MM.1S (cell line): Measurements from ENCODE around the gene TMEM242.

Experiments
- DNase-seq: peaks from one replicate; pipeline ENCODE4 v3.0.0-alpha.2; 2015
- H2AFZ ChIP-seq: fragments of 300-600 bp; sonication (generic); 2 replicates; pipeline ENCODE4 v1.6.0; 2016; ENCODE audit warnings: antibody characterized with exemption, low read length
- H3F3A ChIP-seq: fragments of 300-600 bp; sonication (generic); 2 replicates; pipeline ENCODE4 v1.6.1; 2016; ENCODE audit warnings: mild to moderate bottlenecking, antibody characterized with exemption, low read length, moderate library complexity, mixed read lengths; ENCODE audit not compliant: insufficient read depth
- H3K27ac ChIP-seq: fragments of 300-600 bp; sonication (generic); 2 replicates; pipeline ENCODE4 v1.5.1; 2016; ENCODE audit warnings: mild to moderate bottlenecking, low read length
- H3K27me3 ChIP-seq: fragments of 300-600 bp; sonication (generic); replicated peaks from 2 replicates; pipeline ENCODE4 v1.6.0; 2016; ENCODE audit warnings: low read length; ENCODE audit not compliant: insufficient read depth
- H3K36me3 ChIP-seq: fragments of 300-600 bp; sonication (generic); replicated peaks from 2 replicates; pipeline ENCODE4 v1.6.1; 2016; ENCODE audit warnings: mild to moderate bottlenecking, low read length, mixed read lengths; ENCODE audit not compliant: insufficient read depth
- H3K4me1 ChIP-seq: fragments of 300-600 bp; sonication (generic); 2 replicates; pipeline ENCODE4 v1.6.1; 2016; ENCODE audit warnings: low read length, mixed read lengths
- H3K4me2 ChIP-seq: fragments of 300-600 bp; sonication (generic); 2 replicates; pipeline ENCODE4 v1.6.0; 2016; ENCODE audit warnings: low read depth, low read length
- H3K4me3 ChIP-seq: fragments of 300-600 bp; sonication (generic); 2 replicates; pipeline ENCODE4 v1.5.1; 2016; ENCODE audit warnings: low read length, mixed read lengths
- H3K79me2 ChIP-seq: fragments of 300-600 bp; sonication (generic); 2 replicates; pipeline ENCODE4 v1.6.1; 2016; ENCODE audit warnings: mixed run types, low read length, mixed read lengths
- H3K9ac ChIP-seq: fragments of 300-600 bp; sonication (generic); 2 replicates; pipeline ENCODE4 v1.6.1; 2016; ENCODE audit warnings: low read length, mixed read lengths
- H3K9me2 ChIP-seq: fragments of 300-600 bp; sonication (generic); replicated peaks from 2 replicates; pipeline ENCODE4 v1.6.1; 2016; ENCODE audit warnings: mild to moderate bottlenecking, low read length, mixed read lengths; ENCODE audit not compliant: insufficient read depth
- H3K9me3 ChIP-seq: fragments of 300-600 bp; sonication (generic); replicated peaks from 2 replicates; pipeline ENCODE4 v1.6.1; 2016; ENCODE audit warnings: mild to moderate bottlenecking, low read length, mixed read lengths; ENCODE audit not compliant: insufficient read depth
- H4K20me1 ChIP-seq: fragments of 300-600 bp; sonication (generic); 2 replicates; pipeline ENCODE4 v1.6.1; 2016; ENCODE audit warnings: mild to moderate bottlenecking, low read length, moderate library complexity, mixed read lengths; ENCODE audit not compliant: insufficient read depth
- EZH2 ChIP-seq: fragments of 300-600 bp; sonication (generic); optimal IDR thresholded peaks from 2 replicates; pipeline ENCODE3; 2017; ENCODE audit warnings: low read depth, mild to moderate bottlenecking, antibody characterized with exemption, low read length, mixed read lengths
- EZH2phosphoT487 ChIP-seq: fragments of 300-600 bp; sonication (generic); IDR thresholded peaks from 2 replicates; pipeline ENCODE4 v1.6.1; 2018; ENCODE audit warnings: antibody characterized with exemption, low read length
- TF ChIP-seq, protein P1 (sequence below): fragments of 300-600 bp; sonication (generic); IDR thresholded peaks from 2 replicates; pipeline ENCODE4 v1.5.1; 2016; ENCODE audit warnings: antibody characterized with exemption, low read length, mixed read lengths

TMEM242 gene

GRCh38 chr6:157274471-157275226 is 48.7 kb downstream of the TMEM242 start:
- Histone ChIP-seq H3K9me2 (no peaks in the 10 kb centered on the region), H3K4me2 (peak overlapping the region; percentile 72), H3K4me1 (no peaks in the 10 kb centered on the region), H3K79me2 (no peaks in the 10 kb centered on the region), H3K4me3 (peak overlapping the region; percentile 59), H3K9me3 (no peaks in the 10 kb centered on the region), H3F3A (no peaks in the 10 kb centered on the region), H2AFZ (peak overlapping the region; percentile 83), H3K9ac (peak overlapping the region; percentile 44; the same call in 1 of the 2 replicates), H3K27ac (no peak overlapping the region), H3K36me3 (no peaks in the 10 kb centered on the region), H4K20me1 (no peaks in the 10 kb centered on the region), H3K27me3 (no peaks in the 10 kb centered on the region)
- TF ChIP-seq EZH2phosphoT487 = no peak
- TF ChIP-seq, protein P1, sequence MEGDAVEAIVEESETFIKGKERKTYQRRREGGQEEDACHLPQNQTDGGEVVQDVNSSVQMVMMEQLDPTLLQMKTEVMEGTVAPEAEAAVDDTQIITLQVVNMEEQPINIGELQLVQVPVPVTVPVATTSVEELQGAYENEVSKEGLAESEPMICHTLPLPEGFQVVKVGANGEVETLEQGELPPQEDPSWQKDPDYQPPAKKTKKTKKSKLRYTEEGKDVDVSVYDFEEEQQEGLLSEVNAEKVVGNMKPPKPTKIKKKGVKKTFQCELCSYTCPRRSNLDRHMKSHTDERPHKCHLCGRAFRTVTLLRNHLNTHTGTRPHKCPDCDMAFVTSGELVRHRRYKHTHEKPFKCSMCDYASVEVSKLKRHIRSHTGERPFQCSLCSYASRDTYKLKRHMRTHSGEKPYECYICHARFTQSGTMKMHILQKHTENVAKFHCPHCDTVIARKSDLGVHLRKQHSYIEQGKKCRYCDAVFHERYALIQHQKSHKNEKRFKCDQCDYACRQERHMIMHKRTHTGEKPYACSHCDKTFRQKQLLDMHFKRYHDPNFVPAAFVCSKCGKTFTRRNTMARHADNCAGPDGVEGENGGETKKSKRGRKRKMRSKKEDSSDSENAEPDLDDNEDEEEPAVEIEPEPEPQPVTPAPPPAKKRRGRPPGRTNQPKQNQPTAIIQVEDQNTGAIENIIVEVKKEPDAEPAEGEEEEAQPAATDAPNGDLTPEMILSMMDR = peak; percentile 13; the same call in 1 of the 2 replicates
- peak; percentile 62 for DNase-seq

GRCh38 chr6:157273756-157274470 is 49.4 kb downstream of the TMEM242 start:
- Histone ChIP-seq H3K4me3 (peak overlapping the region; percentile 59), H2AFZ (peak overlapping the region; percentile 83), H3K4me1 (no peaks in the 10 kb centered on the region), H3K9me2 (no peaks in the 10 kb centered on the region), H3K27me3 (no peaks in the 10 kb centered on the region), H3F3A (no peaks in the 10 kb centered on the region), H3K27ac (no peak overlapping the region), H3K9ac (peak overlapping the region; percentile 28; the same call in 1 of the 2 replicates), H4K20me1 (no peaks in the 10 kb centered on the region), H3K4me2 (peak overlapping the region; percentile 68), H3K36me3 (no peaks in the 10 kb centered on the region), H3K79me2 (no peaks in the 10 kb centered on the region), H3K9me3 (no peaks in the 10 kb centered on the region)
- TF ChIP-seq, protein P1 = no peak
- TF ChIP-seq EZH2phosphoT487 (no peak), EZH2 (no peak)
- no peak for DNase-seq

DNA sequence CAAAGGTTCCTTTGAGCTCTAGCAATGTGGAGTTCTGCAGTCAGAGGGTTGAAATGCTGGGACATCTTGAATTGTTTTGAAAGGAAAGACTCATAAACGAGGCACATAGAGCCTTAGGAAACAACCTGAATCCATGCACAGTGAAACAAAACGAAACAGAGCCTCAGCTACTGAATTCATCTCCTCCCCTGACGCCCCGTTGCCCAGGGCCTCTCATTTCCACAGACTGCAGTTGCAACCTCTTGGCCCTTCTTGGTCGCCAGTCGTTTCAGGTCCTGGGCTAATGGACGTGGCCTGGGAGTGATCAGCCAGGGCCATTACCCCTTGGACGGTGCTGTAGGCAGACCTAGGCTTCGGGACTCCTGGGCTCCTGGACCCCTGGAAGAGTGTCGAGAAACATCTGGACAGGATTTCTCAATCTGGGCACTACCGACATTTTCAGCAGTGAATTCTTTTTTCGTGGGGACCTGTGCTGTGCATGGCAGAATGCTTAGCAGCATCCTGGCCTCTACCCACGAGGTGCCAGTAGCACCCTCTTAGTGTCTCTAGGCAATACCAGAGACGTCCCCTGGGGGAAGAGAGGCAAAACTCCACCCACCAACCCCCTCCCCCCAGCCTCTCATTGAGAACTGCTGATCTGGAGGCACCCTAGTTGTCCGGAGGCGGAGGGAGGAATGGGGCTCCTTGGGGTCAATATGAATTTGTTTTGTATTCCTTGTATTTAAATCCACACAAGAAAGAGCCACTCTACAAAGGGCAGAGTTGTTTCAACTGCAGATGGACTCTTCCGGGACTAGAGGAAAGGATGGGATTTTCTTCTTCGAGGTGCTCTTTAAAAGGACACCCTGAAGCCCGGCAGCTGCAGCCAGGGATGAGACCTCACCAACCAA is 50.2 kb downstream of the TMEM242 start:
- no peak overlapping the region for H3K4me3 ChIP-seq

More for the DNA sequence above, 50.2 kb downstream of the TMEM242 start:
- Histone ChIP-seq H3K9ac (no peak overlapping the region), H3K9me3 (no peaks in the 10 kb centered on the region), H3F3A (no peaks in the 10 kb centered on the region), H3K36me3 (no peaks in the 10 kb centered on the region), H3K4me1 (no peaks in the 10 kb centered on the region), H3K4me2 (no peak overlapping the region), H3K79me2 (no peaks in the 10 kb centered on the region), H3K9me2 (no peaks in the 10 kb centered on the region), H3K27me3 (no peaks in the 10 kb centered on the region), H3K27ac (no peak overlapping the region), H4K20me1 (no peaks in the 10 kb centered on the region), H2AFZ (no peak overlapping the region)
- DNase-seq = no peak
- TF ChIP-seq EZH2phosphoT487 = no peak
- TF ChIP-seq EZH2 = no peak
- TF ChIP-seq, protein P1 = no peak
